ENCODE data around the gene SART1.

The SART1 gene

DNA sequence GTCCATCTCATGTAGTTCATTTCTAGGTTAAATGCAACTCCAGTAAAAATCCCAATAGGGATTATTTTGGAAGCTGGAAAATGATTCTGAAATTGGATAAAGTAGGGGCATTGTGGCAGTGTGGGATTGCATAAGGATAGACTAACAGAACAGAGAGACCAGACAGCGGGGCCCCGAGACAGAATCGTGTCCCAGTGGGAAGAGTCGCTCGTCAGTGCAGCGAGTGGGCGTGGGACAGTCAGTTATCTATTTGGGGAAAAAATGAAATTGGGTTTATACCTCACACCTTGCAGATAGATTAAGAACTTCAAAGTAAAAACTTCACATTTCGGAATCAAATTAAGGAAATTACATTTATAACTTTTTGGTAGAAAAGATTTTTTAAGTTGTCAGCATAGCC is 10.6 kb downstream of the SART1 start:
- Histone ChIP-seq H3K9ac (ENCODE audit: low read depth, low read length) (no peak overlapping the region), H3K4me3 (ENCODE audit: low read depth, low read length) (no peak overlapping the region), H3K36me3 (ENCODE audit: control insufficient read depth, insufficient read depth, low read length) (peaks cover 29% of the 10 kb centered on the region), H3K9me3 (ENCODE audit: control insufficient read depth, insufficient read depth, low read length) (no peaks in the 10 kb centered on the region), H3K4me1 (ENCODE audit: control insufficient read depth, insufficient read depth, low read length) (no peaks in the 10 kb centered on the region), H3K27me3 (ENCODE audit: control insufficient read depth, insufficient read depth, low read length) (no peaks in the 10 kb centered on the region)

DNA sequence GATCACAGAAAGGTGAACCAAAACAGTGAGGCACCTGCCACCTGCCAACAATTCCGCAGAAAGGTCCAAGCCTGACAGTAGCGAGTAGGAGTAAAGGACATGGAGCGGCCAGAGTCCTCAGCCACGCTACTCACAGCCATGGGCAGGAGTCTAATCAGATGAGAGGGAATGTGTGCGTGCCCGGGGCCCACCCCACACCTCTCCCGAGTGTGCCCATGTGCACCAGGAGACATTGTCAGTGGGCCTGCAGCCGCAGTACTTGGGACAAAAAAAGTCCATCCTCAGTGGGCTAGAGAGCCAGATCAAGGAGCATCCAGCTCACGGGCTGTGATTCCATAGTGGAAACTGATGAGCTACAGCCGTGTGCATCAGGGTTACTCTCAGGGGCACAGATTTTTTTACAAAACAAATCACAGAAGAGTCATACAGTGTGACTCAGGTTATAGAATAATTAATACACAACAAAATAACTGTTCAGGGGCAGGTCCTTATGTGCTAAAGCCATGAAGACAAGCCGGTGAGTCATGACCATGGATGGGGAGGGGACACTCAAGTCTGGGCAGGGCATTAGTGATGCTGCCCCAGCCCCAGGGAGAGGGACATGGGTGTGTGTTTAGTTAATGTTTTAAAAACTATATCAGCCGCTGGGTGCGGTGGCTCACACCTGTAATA is 12.0 kb downstream of the SART1 start:
- Histone ChIP-seq H3K9ac (ENCODE audit: low read depth, low read length) (no peak overlapping the region), H3K36me3 (ENCODE audit: control insufficient read depth, insufficient read depth, low read length) (peaks cover 30% of the 10 kb centered on the region)

DNA sequence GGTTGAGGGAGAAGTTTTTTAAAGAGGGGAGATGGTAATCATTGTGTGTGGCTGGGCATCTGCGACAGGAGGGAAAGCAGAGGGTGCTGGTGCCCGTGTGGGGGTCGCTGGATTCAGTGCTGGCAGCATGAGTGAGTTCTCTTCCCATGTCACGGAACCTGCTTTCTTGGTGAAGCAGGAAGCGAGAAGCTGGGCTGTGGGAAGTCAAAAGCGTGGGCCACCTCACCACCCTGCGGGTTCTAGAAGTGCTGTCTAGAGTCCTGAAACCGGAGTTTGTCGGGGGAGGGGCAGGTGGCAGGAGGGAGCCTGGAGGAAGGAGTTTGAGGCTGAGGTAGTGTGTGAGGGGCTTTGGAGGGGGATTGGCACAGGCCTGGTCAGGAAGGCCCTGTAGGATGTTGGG is 14.2 kb downstream of the SART1 start:
- Histone ChIP-seq H3K27me3 (ENCODE audit: control insufficient read depth, insufficient read depth, low read length) (no peaks in the 10 kb centered on the region), H3K4me3 (ENCODE audit: low read depth, low read length) (no peak overlapping the region), H3K9me3 (ENCODE audit: control insufficient read depth, insufficient read depth, low read length) (no peaks in the 10 kb centered on the region), H3K36me3 (ENCODE audit: control insufficient read depth, insufficient read depth, low read length) (peaks cover 29% of the 10 kb centered on the region), H3K9ac (ENCODE audit: low read depth, low read length) (no peak overlapping the region), H3K4me1 (ENCODE audit: control insufficient read depth, insufficient read depth, low read length) (no peaks in the 10 kb centered on the region)

More for the DNA sequence above, 12.0 kb downstream of the SART1 start:
- H3K9me3 ChIP-seq (ENCODE audit: control insufficient read depth, insufficient read depth, low read length), result no peaks in the 10 kb centered on the region
- no peaks in the 10 kb centered on the region for H3K4me1 ChIP-seq (ENCODE audit: control insufficient read depth, insufficient read depth, low read length)
- no peaks in the 10 kb centered on the region for H3K27me3 ChIP-seq (ENCODE audit: control insufficient read depth, insufficient read depth, low read length)
- H3K4me3 ChIP-seq (ENCODE audit: low read depth, low read length), result no peak overlapping the region

DNA sequence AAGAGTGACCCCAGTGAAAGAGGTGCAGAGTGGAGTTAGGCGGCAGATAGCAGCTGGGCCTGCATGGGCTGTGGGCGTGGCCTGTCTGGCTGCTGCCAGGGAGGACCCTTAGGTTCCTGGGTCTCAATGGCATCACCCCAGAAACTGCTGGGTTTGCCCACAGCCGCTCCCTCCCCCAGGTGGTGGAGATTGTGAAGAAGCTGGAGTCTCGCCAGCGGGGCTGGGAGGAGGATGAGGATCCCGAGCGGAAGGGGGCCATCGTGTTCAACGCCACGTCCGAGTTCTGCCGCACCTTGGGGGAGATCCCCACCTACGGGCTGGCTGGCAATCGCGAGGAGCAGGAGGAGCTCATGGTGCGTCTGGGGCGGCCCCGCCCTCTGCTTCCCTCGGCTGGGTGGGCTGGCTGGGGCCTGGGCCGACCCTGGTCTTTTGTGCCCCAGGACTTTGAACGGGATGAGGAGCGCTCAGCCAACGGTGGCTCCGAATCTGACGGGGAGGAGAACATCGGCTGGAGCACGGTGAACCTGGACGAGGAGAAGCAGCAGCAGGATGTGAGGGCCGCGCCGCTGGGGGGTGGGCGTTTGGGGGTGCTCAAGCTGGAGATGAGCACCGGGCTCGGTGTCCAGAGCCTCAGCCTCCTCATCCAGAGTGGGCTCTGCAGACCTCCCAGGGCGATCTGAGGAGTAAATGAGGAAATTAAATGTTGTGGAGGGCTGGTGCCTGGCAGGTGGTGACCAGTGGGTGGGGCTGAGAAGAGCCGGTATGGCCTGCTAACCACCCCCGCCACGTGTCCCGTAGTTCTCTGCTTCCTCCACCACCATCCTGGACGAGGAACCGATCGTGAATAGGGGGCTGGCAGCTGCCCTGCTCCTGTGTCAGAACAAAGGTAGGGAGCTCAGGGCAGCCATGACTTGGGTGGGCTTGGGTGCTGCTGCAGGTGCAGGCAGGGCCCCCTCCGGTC is 15.0 kb downstream of the SART1 start:
- Histone ChIP-seq H3K27me3 (ENCODE audit: control insufficient read depth, insufficient read depth, low read length) (no peaks in the 10 kb centered on the region), H3K36me3 (ENCODE audit: control insufficient read depth, insufficient read depth, low read length) (peaks cover 29% of the 10 kb centered on the region), H3K9ac (ENCODE audit: low read depth, low read length) (no peak overlapping the region), H3K4me3 (ENCODE audit: low read depth, low read length) (no peak overlapping the region), H3K4me1 (ENCODE audit: control insufficient read depth, insufficient read depth, low read length) (no peaks in the 10 kb centered on the region), H3K9me3 (ENCODE audit: control insufficient read depth, insufficient read depth, low read length) (no peaks in the 10 kb centered on the region)

DNA sequence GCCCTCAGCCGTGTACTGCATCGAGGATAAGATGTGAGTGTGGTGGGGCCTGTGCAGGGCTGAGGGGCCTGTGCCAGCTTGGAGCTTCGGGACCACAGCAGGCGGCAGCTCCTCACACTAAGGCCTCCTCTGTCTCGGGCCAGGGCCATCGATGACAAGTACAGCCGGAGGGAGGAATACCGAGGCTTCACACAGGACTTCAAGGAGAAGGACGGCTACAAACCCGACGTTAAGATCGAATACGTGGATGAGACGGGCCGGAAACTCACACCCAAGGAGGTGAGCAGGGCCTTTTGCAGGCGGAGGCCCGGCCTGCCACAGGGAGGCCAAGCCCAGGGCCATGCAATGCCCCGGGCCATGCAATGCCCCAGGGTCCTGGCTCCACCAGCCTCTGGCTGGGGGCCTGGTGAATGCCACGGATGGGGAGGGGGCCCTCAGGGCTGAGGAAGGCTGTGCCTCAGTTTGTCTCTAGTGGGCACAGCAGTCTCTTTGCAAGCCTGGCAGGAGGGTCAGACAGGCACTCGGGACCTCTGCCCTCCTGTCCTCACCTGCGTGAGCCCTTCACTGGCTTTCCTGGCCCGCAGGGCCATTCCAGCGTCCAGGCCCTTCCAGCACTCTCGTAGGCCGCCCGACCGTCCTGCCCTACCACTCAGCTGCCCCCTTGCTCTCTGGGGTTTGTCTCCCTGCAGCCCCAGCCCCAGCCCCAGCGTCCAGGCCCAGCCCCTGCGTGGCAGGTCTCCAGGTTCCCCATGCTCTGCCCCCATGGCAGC is 16.3 kb downstream of the SART1 start:
- Histone ChIP-seq H3K9me3 (ENCODE audit: control insufficient read depth, insufficient read depth, low read length) (no peaks in the 10 kb centered on the region), H3K27me3 (ENCODE audit: control insufficient read depth, insufficient read depth, low read length) (no peaks in the 10 kb centered on the region), H3K4me3 (ENCODE audit: low read depth, low read length) (no peak overlapping the region), H3K9ac (ENCODE audit: low read depth, low read length) (no peak overlapping the region), H3K36me3 (ENCODE audit: control insufficient read depth, insufficient read depth, low read length) (peaks cover 29% of the 10 kb centered on the region), H3K4me1 (ENCODE audit: control insufficient read depth, insufficient read depth, low read length) (no peaks in the 10 kb centered on the region)

DNA sequence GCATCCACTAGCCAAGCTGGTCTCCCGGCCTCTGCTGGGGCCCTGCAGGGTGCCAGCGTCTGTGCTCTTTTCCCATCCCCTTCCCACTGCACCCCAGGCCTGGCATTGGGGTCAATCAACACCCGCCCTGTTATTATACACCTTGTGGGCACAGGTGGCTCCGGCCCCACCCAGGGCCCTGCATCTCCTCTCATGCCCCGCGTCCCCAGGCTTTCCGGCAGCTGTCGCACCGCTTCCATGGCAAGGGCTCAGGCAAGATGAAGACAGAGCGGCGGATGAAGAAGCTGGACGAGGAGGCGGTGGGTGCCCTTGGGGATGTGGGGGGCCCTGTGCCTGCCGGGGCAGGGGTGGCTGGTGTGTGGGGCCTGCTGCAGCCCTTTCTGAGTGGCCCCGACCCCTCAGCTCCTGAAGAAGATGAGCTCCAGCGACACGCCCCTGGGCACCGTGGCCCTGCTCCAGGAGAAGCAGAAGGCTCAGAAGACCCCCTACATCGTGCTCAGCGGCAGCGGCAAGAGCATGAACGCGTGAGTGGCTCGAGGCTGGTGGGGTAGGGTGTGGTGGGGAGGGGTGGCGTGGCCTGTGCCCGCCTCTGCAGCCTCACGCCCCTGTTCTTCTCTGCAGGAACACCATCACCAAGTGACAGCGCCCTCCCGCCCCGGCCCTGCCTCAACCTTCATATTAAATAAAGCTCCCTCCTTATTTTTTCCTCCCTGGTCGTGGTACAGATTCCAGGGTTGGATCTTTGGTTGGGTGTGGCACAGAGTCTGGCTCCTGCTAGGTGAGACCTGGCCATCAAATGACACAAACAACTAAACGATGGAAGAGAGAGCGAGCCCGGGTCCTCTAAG is 17.1 kb downstream of the SART1 start:
- Histone ChIP-seq H3K9me3 (ENCODE audit: control insufficient read depth, insufficient read depth, low read length) (no peaks in the 10 kb centered on the region), H3K9ac (ENCODE audit: low read depth, low read length) (no peak overlapping the region), H3K27me3 (ENCODE audit: control insufficient read depth, insufficient read depth, low read length) (no peaks in the 10 kb centered on the region), H3K36me3 (ENCODE audit: control insufficient read depth, insufficient read depth, low read length) (peaks cover 26% of the 10 kb centered on the region), H3K4me3 (ENCODE audit: low read depth, low read length) (no peak overlapping the region), H3K4me1 (ENCODE audit: control insufficient read depth, insufficient read depth, low read length) (no peaks in the 10 kb centered on the region)

DNA sequence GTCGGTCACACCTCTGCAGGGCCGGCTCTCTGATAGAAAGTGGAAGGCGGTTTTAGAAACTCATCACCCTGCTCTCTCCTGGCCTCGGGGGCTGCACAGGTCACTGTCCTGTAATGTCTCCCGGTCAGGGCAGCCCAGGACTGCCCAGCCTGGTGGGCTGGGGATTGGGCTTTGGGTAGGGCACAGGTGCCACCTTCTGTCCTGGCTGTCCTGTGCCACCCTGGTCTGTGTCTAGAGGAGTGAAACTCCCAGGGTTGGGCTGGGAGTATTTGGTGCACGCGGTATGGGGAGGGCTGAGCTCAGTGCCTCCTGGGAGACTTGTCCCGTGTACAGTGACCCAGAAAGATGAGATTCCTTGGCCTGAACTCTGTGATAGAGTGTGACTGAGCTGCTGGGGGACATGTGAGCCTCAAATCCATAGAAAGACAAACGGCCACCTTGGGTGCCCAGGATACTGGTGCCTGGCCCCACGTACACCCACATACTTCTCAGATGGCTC is 17.8 kb downstream of the SART1 start:
- Histone ChIP-seq H3K36me3 (ENCODE audit: control insufficient read depth, insufficient read depth, low read length) (peaks cover 24% of the 10 kb centered on the region), H3K9ac (ENCODE audit: low read depth, low read length) (no peak overlapping the region), H3K27me3 (ENCODE audit: control insufficient read depth, insufficient read depth, low read length) (no peaks in the 10 kb centered on the region), H3K9me3 (ENCODE audit: control insufficient read depth, insufficient read depth, low read length) (no peaks in the 10 kb centered on the region), H3K4me1 (ENCODE audit: control insufficient read depth, insufficient read depth, low read length) (no peaks in the 10 kb centered on the region), H3K4me3 (ENCODE audit: low read depth, low read length) (no peak overlapping the region)

DNA sequence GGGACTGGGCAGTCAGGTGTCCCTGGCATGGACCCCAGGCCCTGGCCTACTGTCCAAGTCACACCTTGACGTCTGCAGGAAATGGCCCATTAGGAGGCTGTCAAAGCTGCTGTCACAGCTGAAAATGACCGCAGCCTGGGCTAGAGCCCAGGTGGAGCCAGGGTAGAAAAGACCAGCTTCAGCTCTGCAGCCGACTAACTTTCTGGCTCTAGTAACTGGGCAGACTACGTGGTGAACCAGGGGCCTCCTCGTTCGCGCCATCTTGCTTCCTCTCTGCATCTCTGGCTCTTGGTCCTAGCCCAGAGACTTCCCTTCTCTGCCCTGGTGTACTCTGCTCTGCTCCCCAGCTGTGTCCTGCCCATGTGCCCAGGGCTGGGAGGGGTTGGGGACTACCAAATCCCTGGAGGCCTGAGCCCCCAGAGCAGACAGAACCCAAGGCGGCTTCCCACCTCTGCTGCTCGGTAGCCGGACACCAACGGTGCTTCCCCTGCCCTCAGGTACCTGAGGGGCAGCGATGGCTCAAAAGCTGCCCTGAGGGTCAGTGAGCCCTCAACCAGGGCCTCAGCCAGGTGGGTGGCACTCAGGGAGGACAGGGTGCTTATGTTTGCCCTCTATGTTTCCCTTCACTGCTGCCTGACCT is 19.7 kb downstream of the SART1 start:
- Histone ChIP-seq H3K36me3 (ENCODE audit: control insufficient read depth, insufficient read depth, low read length) (peaks cover 21% of the 10 kb centered on the region), H3K4me3 (ENCODE audit: low read depth, low read length) (no peak overlapping the region), H3K27me3 (ENCODE audit: control insufficient read depth, insufficient read depth, low read length) (no peaks in the 10 kb centered on the region), H3K9ac (ENCODE audit: low read depth, low read length) (no peak overlapping the region), H3K4me1 (ENCODE audit: control insufficient read depth, insufficient read depth, low read length) (no peaks in the 10 kb centered on the region), H3K9me3 (ENCODE audit: control insufficient read depth, insufficient read depth, low read length) (no peaks in the 10 kb centered on the region)

DNA sequence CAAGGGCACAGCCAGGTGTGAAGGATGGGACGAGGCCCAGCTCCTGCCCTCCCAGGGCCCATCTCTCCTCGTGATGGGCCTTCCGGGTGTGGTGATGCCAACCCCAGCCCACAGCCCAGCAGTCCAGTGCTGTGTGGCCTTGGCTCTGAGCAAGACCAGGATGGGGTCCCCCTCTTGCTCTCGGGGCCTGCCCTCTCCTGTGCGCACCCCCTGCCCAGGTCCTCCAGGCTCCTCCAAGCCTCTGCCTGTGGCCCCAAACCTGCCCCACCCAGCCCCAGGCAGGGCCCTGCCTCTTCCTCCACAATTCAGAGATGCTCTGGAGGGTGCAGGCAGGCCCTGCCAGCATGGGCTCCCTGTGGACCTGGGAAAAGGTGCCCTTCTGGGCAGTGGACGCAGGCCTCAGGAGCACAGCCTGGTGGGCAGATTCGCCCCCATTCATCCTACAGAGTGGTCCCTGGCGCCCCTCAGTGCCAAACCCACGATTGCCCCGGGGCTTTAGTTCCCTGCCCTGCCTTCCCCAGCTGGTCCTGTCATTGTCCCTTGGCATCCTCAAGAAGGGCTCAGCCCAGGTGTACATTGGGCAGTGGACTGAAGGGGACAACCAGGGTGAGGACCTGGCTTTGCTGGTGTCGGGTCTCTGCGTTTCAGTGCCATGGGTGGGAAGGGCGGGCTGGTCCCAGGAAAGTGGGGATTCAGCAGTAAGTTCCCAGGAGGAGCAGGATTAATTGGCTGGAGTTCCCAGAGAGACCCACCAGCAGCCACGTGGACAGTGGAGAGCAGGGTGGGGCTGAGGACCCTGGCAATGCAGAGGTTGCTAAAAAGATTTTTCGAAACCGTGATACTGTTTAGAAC is 20.7 kb downstream of the SART1 start:
- no peaks in the 10 kb centered on the region for H3K27me3 ChIP-seq (ENCODE audit: control insufficient read depth, insufficient read depth, low read length)
- H3K4me1 ChIP-seq (ENCODE audit: control insufficient read depth, insufficient read depth, low read length), result no peaks in the 10 kb centered on the region
- no peaks in the 10 kb centered on the region for H3K9me3 ChIP-seq (ENCODE audit: control insufficient read depth, insufficient read depth, low read length)
- no peak overlapping the region for H3K9ac ChIP-seq (ENCODE audit: low read depth, low read length)
- H3K4me3 ChIP-seq (ENCODE audit: low read depth, low read length), result no peak overlapping the region
- peaks cover 11% of the 10 kb centered on the region for H3K36me3 ChIP-seq (ENCODE audit: control insufficient read depth, insufficient read depth, low read length)

Data from iPS-15b (cell line).